Measurements from ENCODE around the gene IRX5.

IRX5 gene

DNA sequence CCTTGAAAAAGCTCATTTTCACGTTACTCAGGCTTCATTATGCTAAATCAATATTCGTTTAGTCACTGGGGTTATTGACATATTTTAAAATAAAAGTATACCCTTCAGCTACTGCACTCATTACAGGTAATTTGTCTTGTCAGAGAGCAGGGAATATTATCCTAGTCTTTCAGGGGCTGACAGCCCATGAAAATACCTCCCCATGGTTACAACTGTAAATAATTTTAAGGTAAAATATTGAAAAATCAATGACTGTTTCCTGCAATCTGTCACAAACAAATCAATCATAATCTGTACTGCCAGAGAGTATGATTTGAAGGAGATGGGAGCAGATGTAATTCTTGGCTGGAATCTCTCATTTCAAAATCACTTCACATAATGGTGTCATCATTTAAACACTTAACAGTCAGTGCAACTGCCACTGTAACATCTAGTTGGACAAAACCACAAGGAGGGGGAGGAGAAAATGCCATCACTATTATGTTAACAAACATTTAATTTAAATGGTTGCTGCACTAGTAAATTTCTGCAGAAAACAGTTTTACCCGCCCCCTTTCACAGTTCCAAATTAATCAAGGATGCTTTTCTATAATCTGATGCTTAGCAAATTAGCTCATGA lies 9.3 kb upstream of the IRX5 start:
- no peaks in the 10 kb centered on the region for H3K36me3 ChIP-seq (ENCODE audit: control insufficient read depth, insufficient read depth, low read length)
- no peak overlapping the region for H3K9ac ChIP-seq (ENCODE audit: low read length)
- no peak overlapping the region for H3K4me3 ChIP-seq (ENCODE audit: low read length)
- no peaks in the 10 kb centered on the region for H3K4me1 ChIP-seq (ENCODE audit: control insufficient read depth, insufficient read depth, low read length)
- peaks cover 10% of the 10 kb centered on the region for H3K27me3 ChIP-seq (ENCODE audit: control insufficient read depth, insufficient read depth, low read length)
- H3K9me3 ChIP-seq (ENCODE audit: control insufficient read depth, low read length), result no peaks in the 10 kb centered on the region

DNA sequence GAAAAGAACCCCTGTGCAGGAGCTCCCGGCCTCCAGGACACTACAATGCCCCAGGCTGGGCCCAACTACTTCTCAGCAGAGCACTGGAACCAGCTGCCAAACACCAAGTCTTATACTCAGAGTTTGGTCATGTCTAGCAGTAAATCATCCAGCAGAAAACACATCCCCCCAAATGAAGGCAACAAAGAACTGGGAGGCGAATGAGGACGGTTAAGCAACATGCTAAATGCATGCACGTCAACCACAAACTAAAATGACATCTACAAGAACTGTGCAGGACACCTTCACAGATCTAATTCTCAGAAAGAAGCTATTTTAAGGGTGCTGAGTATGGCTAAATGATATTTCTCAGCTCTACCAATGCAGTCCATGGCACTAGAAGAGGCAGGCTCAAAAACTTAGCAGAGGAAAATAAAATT lies 7.6 kb upstream of the IRX5 start:
- no peak overlapping the region for H3K9ac ChIP-seq (ENCODE audit: low read length)
- H3K4me1 ChIP-seq (ENCODE audit: control insufficient read depth, insufficient read depth, low read length), result peaks cover 4% of the 10 kb centered on the region
- peaks cover 28% of the 10 kb centered on the region for H3K27me3 ChIP-seq (ENCODE audit: control insufficient read depth, insufficient read depth, low read length)
- H3K4me3 ChIP-seq (ENCODE audit: low read length), result no peak overlapping the region
- H3K36me3 ChIP-seq (ENCODE audit: control insufficient read depth, insufficient read depth, low read length), result no peaks in the 10 kb centered on the region
- no peaks in the 10 kb centered on the region for H3K9me3 ChIP-seq (ENCODE audit: control insufficient read depth, low read length)

DNA sequence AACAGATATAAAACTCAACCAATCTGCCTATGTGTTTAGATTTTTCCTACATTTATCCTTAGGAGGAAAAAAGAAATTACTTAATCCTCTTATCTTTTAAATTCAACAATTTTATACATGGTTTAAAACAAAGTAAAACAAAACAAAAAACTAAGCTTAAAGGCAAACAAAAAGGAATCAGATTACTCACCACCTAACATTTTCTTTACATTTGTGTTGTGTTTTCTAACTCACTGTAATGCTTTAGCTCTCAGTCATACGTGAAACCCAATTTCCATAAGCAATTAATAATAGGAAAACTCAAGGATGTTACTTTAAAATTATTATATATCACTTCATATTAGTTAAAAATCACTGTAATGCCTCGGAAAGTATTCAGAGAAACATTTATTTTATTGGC lies 6.7 kb upstream of the IRX5 start:
- H3K36me3 ChIP-seq (ENCODE audit: control insufficient read depth, insufficient read depth, low read length), result no peaks in the 10 kb centered on the region
- H3K27me3 ChIP-seq (ENCODE audit: control insufficient read depth, insufficient read depth, low read length), result peaks cover 28% of the 10 kb centered on the region
- no peak overlapping the region for H3K9ac ChIP-seq (ENCODE audit: low read length)
- H3K4me3 ChIP-seq (ENCODE audit: low read length), result no peak overlapping the region
- no peaks in the 10 kb centered on the region for H3K9me3 ChIP-seq (ENCODE audit: control insufficient read depth, low read length)
- peaks cover 4% of the 10 kb centered on the region for H3K4me1 ChIP-seq (ENCODE audit: control insufficient read depth, insufficient read depth, low read length)

DNA sequence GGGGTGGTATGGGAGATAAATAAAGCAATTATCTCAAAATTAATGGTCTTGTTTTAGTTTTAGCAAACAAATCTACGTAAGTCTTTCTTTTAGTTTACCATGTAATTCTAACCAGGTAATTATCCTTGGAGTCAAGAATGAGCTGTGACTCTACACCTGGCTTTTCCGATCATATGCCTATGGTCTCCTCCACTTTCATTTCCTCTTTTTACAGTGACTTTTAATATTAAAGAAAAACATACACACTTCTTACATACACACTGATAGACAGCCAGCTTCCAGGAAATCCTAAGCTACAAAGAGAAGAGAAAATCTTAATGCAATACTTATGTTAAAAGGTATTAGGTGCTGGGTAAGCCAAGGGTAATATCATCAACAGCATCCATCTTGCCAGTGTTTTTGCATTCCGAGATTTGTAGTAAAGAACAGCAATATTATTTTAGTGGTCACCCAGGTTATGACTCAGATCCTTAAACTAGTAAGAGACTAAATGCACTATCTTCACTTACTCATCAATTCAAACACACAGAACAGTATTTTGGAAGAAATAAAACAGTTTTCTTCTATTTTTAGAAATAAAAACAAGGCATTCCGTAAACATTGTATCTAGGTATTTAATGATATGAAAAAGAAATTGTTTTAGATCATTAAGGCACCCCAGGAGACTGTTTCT lies 4.4 kb upstream of the IRX5 start:
- Histone ChIP-seq H3K9ac (ENCODE audit: low read length) (no peak overlapping the region), H3K27me3 (ENCODE audit: control insufficient read depth, insufficient read depth, low read length) (peaks cover 37% of the 10 kb centered on the region), H3K9me3 (ENCODE audit: control insufficient read depth, low read length) (no peaks in the 10 kb centered on the region), H3K36me3 (ENCODE audit: control insufficient read depth, insufficient read depth, low read length) (no peaks in the 10 kb centered on the region), H3K4me3 (ENCODE audit: low read length) (no peak overlapping the region), H3K4me1 (ENCODE audit: control insufficient read depth, insufficient read depth, low read length) (peaks cover 16% of the 10 kb centered on the region)

DNA sequence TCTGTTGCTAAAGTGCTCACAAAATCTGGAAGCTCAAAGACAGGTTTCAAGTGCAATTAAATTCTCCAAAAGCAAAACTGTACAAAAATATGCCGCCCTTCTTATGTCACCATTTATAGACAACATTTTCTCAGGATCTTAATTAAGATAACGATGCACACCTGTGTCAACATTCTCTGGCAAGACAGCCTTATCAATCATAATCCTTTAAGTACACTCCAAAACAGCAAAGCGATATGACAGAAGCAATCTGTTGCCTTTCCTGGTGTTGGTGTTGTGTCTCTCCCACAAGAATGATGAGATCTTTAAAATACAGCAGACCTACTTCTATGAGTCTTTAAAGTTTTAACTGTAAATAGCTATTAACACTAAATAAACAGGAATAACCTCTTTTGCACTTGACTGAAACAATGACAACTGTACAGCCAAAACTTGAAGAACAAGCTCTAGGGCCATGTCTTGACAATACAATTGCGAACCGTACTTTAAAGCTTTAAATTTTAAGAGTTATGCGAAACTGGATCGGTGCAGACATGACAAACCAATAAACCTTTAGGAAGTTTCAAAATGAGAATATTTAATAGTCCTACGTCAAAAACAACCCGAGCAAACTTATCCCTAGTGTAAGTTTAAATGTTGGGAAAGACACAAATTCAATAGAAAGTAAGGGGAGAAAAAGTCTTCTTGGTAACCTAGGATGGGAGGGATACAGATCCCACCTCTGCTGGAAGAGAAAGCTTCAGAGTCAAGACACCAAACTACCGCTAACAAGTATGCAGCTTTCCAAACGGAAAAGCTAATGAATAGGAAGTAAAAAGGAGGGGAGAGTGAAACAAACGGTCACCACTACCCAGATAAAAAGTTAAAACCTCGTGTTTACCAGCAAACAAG lies 3.3 kb upstream of the IRX5 start:
- H3K4me1 ChIP-seq (ENCODE audit: control insufficient read depth, insufficient read depth, low read length), result peaks cover 27% of the 10 kb centered on the region
- H3K9ac ChIP-seq (ENCODE audit: low read length), result no peak overlapping the region

DNA sequence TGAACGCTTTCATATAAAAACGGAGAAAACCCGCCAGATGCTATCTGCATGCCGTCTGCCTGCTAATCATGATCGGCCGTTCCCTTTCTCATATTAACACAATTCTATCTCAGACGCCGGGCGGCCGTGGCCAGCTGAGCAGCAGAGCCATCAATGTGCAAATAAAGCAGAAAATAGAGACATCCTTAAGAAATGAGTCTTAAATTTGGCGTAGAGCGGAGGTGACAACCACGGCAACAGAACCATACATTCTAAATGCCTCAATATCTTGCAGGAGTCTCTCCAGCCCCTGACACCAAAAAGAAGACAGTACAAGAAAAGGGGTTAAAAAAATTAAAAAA lies 2.7 kb upstream of the IRX5 start:
- Histone ChIP-seq H3K36me3 (ENCODE audit: control insufficient read depth, insufficient read depth, low read length) (no peaks in the 10 kb centered on the region), H3K27me3 (ENCODE audit: control insufficient read depth, insufficient read depth, low read length) (peaks cover 54% of the 10 kb centered on the region), H3K4me1 (ENCODE audit: control insufficient read depth, insufficient read depth, low read length) (peaks cover 28% of the 10 kb centered on the region), H3K9me3 (ENCODE audit: control insufficient read depth, low read length) (no peaks in the 10 kb centered on the region), H3K4me3 (ENCODE audit: low read length) (no peak overlapping the region), H3K9ac (ENCODE audit: low read length) (no peak overlapping the region)

More for the DNA sequence above, 3.3 kb upstream of the IRX5 start:
- Histone ChIP-seq H3K36me3 (ENCODE audit: control insufficient read depth, insufficient read depth, low read length) (no peaks in the 10 kb centered on the region), H3K9me3 (ENCODE audit: control insufficient read depth, low read length) (no peaks in the 10 kb centered on the region), H3K4me3 (ENCODE audit: low read length) (no peak overlapping the region), H3K27me3 (ENCODE audit: control insufficient read depth, insufficient read depth, low read length) (peaks cover 48% of the 10 kb centered on the region)

DNA sequence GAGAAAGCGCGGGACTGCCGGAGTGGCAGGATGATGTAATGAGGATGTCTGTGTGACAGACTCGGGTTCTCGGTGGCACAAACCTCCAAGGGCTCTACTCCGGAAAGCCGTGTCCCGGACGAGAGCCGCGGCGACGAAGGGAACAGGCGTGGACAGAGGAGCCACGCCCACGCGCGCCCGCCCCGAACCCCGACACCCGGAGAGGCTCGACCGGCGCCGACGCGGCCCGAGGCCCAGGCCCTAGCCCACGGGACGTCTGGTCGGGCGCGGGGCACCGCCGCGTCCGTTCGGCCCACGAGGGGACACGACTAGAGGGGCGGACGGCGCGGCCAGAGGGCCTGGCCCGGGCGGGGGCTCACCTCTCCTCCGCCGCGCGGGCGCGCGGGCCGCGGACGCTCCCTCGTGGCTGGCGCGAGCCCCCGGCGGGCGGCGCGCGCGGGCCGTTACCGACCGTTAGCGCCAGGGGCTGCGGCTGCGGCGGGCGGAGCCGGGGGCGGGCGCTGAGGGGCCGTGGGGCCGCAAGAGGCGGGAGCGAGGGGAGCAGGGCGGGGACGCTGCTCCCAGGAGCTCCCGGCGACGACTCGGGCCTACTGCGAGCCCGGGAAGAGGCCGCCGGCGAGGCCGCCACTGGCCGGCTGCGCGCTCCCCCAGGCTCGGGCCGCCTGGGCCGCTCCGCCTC lies 2.1 kb upstream of the IRX5 start:
- Histone ChIP-seq H3K4me1 (ENCODE audit: control insufficient read depth, insufficient read depth, low read length) (peaks cover 31% of the 10 kb centered on the region), H3K9me3 (ENCODE audit: control insufficient read depth, low read length) (no peaks in the 10 kb centered on the region), H3K36me3 (ENCODE audit: control insufficient read depth, insufficient read depth, low read length) (no peaks in the 10 kb centered on the region), H3K4me3 (ENCODE audit: low read length) (no peak overlapping the region), H3K9ac (ENCODE audit: low read length) (no peak overlapping the region), H3K27me3 (ENCODE audit: control insufficient read depth, insufficient read depth, low read length) (peaks cover 59% of the 10 kb centered on the region)

DNA sequence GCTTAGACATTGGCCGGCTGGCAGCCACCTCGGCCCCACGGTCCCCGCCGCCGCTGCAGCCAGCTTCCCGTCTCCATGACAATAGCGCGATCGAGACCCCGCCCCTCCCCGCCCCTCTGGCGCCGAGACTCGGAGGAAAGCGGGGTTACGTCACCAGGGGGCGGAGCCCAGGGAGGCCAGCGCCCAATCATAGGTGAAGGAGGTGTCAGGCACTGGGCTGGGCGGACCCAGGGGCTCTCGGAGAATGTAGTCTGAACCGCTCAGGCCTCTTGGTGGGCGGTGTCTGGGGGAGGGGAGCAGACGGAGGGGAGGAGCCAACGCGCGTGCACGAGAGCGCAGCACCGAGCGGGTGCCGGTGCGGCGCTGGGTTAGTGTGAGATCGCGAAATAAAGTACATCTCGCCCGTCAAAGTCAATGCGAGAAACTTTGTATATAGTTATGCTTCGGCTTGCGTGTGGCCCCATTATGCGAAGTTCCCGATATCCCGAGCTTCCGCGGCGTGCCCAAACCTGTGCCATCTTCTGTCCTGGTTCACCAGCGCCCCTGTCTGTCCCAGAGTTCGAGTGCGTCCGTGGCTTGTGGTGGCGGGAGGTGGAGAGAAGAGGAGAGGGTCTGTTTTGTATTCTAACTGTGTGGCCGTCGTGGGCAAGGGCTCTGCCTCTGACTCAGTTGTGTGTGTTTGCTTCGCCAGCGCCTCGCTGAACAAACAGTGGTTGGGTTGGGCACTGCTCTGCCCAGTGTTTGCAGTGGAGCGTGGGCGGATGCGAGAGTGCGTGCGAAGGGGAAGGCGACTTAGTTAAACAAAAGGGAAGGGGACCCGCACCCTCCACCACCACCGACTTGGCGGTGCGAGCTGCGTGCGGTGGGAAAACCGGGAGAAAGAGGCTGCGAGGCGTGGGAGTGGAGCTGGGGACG lies 1.3 kb upstream of the IRX5 start:
- Histone ChIP-seq H3K4me1 (ENCODE audit: control insufficient read depth, insufficient read depth, low read length) (peaks cover 32% of the 10 kb centered on the region), H3K27me3 (ENCODE audit: control insufficient read depth, insufficient read depth, low read length) (peaks cover 65% of the 10 kb centered on the region), H3K9me3 (ENCODE audit: control insufficient read depth, low read length) (no peaks in the 10 kb centered on the region), H3K4me3 (ENCODE audit: low read length) (peak overlapping the region; percentile 57), H3K9ac (ENCODE audit: low read length) (peak overlapping the region; percentile 94), H3K36me3 (ENCODE audit: control insufficient read depth, insufficient read depth, low read length) (no peaks in the 10 kb centered on the region)

DNA sequence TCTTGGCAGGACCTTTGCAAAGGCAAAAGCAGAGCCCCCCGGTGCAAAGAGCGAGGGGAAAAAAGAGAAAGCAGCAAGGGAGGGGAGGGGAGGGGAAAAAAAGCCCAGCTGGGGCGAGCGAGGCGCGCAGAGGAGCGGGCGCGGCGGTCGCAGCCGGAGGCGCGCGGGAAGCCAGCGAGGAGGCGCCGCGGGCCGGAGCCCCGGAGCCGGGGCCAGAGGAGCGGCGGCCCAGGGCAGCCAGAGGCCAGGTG lies 129 bp downstream of the IRX5 start:
- peaks cover 73% of the 10 kb centered on the region for H3K27me3 ChIP-seq (ENCODE audit: control insufficient read depth, insufficient read depth, low read length)
- H3K9ac ChIP-seq (ENCODE audit: low read length), result no peak overlapping the region
- no peak overlapping the region for H3K4me3 ChIP-seq (ENCODE audit: low read length)

DNA sequence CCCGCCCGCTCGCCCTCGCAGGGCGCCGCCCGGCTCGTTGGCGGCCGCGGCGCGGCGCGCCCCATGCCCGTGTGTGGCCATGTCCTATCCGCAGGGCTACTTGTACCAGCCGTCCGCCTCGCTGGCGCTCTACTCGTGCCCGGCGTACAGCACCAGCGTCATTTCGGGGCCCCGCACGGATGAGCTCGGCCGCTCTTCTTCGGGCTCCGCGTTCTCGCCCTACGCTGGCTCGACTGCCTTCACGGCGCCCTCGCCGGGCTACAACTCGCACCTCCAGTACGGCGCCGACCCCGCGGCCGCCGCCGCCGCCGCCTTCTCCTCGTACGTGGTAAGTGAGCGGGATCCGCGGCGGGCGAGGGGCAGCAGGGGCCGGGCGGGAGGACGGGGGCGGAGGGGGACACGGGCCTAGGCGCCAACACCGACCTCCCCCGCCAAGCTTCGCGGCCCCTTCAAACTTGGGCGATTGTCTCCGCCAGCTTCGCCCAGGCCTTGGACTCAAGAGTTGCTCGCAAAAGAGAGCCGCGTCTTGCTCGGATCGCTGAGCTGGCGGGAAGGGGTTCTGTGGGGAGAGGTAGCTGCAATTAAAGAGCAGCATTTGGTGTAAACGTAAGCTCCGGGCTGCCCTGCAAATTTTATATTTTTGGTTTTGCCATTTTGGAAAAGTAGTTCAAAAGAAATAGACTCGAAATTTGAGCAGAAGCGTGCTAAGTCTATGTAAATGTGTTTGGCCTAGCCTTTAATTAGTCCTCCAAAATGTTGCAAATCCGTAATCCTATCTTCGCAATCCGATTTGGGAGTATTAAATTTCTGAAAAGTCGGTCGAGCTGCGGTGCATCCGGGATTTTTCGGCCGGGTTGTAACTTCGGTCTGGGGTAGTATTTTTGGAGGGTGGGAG lies 702 bp downstream of the IRX5 start:
- Histone ChIP-seq H3K9ac (ENCODE audit: low read length) (no peak overlapping the region), H3K4me3 (ENCODE audit: low read length) (no peak overlapping the region), H3K27me3 (ENCODE audit: control insufficient read depth, insufficient read depth, low read length) (peaks cover 75% of the 10 kb centered on the region), H3K36me3 (ENCODE audit: control insufficient read depth, insufficient read depth, low read length) (no peaks in the 10 kb centered on the region), H3K9me3 (ENCODE audit: control insufficient read depth, low read length) (no peaks in the 10 kb centered on the region), H3K4me1 (ENCODE audit: control insufficient read depth, insufficient read depth, low read length) (peaks cover 33% of the 10 kb centered on the region)

More for the DNA sequence above, 129 bp downstream of the IRX5 start:
- Histone ChIP-seq H3K4me1 (ENCODE audit: control insufficient read depth, insufficient read depth, low read length) (peaks cover 32% of the 10 kb centered on the region), H3K36me3 (ENCODE audit: control insufficient read depth, insufficient read depth, low read length) (no peaks in the 10 kb centered on the region), H3K9me3 (ENCODE audit: control insufficient read depth, low read length) (no peaks in the 10 kb centered on the region)

All from mucosa of stomach (tissue), 1 donor.